Adipose tissue (tissue), 3 donors: ENCODE data around the gene GIT2. TPM values are rescaled to one million over a fixed set of nuclear protein-coding genes. Genes with fewer than 3 reads are reported as not detected.
"Not testable (repeated sequence)": the region's sequence is repeated elsewhere in the genome, so short reads cannot be mapped to it uniquely, and the experiment has no call there.

Experiments used
- H3K27ac ChIP-seq: one replicate; pipeline ENCODE4 v1.5.1; 2013; ENCODE audit warnings: low read depth, low read length
- WGBS, 3 donors: extraction: QIAGEN DNeasy Blood & Tissue Kit; methylation state at CpG; one replicate each; pipeline ENCODE4 v1.1.7; 2013; 5-methylcytosine and 5-hydroxymethylcytosine counted together
- polyA plus RNA-seq, 3 donors: library from polyadenylated mRNA; stranded (reverse); fragments of 200-250 nt; gene quantifications; one replicate each; pipeline ENCODE4 v1.2.3, GENCODE V29; 2013
- donor health status: healthy with polysubstance abuse.
- donor health status: Bipolar disorder and iron deficiency.
- donor health status: healthy.

Gene GIT2
- polyA plus RNA-seq, 3 donors, result 13.9 to 15.4 (median 14.0) TPM

DNA sequence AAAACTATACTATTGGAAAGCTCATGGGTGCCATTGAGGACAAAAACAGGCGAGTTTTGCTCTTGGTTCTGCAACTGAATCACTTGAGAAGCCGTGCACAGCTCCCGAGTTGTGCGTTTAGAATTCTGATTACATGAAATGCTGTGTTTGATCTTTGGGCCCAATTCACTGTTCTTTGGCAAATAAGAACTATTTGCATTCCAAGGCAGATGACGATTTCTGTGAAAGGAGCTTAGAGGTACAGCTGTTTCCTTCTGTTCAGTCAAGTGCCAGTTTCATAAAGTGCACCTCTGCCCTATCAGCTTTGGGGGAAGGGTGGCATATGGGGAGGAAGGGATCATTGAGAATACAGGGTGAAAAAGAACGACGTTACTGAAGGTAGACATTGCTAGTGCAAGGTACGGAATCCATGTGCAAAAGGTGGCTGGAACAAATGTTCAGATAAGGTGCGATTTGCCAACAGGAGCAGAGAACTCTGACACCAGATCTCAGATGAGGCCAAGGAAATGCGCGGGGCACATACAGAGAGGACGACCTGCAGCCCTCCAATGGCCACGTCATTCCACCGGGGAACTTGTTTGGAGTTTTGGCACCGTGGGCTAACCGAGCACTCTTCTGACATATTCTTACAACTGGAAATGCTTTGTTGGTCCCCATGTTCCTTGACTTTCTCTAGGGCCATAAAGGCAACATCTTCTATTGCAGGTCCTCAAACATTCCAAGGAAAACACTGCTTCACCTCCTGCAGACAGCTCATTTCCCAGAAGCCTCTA, 66.0 kb downstream of the GIT2 start:
- WGBS, 3 donors, result 40 to 89% (median 78%) methylated on average over 16 of the region's 16 CpGs
- H3K27ac ChIP-seq, result no peak overlapping the region

DNA sequence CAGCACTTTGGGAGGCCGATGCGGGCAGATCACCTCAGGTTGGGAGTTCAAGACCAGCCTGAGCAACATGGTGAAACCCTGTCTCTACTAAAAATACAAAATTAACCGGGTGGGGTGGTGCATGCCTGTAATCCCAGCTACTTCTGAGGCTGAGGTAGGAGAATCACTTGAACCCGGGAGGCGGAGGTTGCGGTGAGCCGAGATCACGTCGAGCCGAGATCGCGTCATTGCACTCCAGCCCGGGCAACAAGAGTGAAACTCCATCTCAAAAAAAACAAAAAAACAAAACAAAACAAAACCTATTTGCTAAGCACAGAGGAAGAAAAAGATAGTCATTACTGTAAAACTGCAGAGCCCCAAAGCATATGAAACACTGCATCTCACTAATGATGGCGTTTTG, 66.8 kb downstream of the GIT2 start:
- not testable (repeated sequence) for H3K27ac ChIP-seq
- WGBS, 3 donors, result 63 to 96% (median 95%) methylated on average over 14 of the region's 14 CpGs

DNA sequence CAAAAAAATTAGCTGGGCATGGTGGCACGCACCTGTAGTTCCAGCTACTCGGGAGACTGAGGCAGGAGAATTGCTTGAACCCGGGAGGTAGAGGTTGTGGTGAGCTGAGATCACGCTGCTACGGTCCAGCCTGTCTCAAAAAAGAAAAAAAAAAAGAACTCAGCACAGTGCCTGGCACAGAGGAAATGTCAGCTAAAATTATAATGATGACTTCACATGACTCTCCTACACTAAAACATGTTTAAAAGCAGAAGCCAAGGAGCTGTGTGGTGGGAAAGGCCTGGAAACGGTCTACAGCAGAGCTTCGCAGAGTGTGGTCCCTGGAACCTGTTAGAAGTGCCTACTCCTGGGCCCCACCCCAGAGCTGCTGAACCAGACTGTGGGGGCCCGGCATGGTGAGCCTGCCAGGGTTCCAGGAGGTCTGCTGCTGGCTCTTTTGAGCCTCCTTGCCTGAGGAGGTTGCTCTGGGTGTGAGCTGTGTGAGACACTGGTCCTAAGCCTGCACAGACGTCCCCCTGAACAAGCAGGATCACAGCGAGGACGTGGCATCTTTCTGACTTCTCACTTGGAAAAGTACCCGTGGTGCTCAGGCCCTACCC, 68.0 kb downstream of the GIT2 start:
- WGBS, 3 donors, result 87 to 93% (median 92%) methylated on average over 12 of the region's 12 CpGs
- no peak overlapping the region for H3K27ac ChIP-seq

DNA sequence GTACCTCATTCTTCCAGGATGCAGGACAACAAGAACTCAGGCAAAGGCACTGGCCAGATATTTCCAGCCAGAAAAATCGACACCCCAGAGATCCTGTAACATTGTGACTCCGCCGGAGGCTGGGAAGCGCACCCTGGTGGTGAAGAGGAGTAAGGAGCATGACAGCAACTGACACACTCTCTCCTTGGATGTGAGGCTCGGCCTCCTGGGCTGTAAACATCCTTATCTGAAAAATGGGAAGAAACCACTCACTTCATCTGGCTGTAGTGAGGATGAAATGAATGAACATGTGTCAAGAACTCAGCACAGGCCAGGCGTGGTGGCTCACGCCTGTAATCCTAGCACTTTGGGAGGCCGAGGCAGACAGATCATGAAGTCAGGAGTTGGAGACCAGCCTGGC, 68.5 kb downstream of the GIT2 start:
- WGBS, 3 donors, result 71 to 79% (median 75%) methylated on average over 8 of the region's 8 CpGs

DNA sequence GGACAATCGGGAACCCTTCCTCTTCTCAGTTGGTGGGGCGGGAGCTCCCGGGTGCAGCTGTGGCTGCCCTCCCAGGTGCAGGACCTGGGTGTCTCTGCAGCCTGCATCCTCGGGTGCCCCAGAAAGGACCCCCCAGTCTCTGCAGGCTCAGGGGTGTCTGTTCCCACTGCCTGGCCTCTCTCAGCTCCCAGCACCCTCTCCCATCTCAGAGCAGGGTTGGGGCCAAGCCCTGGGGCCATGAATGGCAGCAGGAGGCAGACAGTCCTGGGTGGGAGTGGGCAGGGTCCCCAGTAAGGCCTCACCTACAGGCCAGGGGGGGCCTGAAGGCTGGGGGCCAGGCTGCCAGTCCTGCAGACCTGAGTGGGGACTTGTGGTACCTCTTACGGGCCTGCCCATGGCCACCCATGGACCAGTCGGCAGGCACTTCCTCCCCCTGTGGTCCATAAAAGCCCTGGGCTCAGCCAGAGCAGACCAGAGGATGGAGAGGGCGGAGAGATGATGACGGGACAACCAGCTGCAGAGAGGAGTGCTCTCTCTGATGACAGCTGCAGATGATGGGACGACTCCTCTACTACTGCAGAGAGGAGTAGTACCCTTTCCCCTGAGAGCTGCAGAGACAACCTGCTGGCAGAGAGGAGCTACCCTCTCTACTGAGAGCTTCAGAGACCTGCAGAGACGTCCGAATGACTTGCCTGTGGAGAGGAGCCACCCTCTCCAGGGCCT, 69.5 kb downstream of the GIT2 start:
- H3K27ac ChIP-seq, result no peak overlapping the region
- 87 to 93% (median 93%) methylated on average over 10 to 11 of the region's 11 CpGs for WGBS, 3 donors

More for the DNA sequence above, 68.5 kb downstream of the GIT2 start:
- H3K27ac ChIP-seq, result no peak overlapping the region

DNA sequence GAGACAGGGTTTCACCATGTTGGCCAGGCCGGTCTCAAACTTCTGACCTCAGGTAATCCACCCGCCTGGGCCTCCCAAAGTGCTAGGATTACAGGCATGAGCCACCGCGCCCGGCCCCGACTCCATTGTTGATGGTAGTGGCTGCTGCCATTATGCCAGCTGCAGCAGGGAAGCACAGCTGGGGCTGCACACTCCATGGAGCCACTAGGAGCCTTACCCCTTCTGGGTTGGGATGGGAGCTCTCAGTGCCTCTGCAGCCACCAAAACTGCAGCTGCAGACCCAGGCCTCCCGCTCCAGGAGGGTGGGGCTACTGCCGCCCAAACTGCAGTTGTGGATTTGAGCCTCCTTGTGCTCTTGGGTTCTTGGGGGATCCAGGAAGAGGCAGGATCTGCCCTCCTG, 70.2 kb downstream of the GIT2 start:
- H3K27ac ChIP-seq, result no peak overlapping the region
- WGBS, 3 donors, result 93 to 97% (median 94%) methylated on average over 8 of the region's 8 CpGs

DNA sequence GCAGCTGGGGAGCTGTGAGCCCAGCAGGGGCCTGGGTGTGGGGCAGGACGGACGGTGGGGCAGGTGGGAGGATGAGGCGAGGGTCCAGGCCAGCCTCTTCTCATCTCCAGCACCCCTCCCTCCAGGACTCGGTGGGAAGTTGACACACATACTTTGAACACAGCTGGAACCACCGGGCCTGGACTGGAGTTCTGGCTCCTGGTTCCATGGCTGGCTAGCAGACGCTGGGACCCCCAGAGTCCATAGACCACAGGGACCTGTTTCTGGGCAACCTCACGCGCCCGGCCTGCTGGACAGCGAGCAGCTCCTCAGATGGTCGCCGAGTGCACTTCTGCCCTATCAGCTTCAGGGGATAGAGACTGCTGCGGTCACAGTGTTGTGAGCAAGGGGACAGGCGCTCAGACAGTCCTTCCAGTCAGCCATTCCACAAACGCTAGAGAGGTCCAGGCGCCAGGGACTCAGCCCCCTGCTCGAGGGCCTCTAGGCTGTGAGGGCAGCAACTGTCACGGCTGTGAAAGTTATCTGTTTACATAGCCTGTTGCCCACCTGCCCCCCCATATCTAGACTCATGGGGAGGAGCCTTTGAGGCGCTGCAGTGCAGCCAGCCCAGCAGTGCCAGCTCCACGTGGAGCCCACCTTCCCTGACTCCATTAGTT, 70.9 kb downstream of the GIT2 start:
- WGBS, 3 donors, result 56 to 77% (median 75%) methylated on average over 20 of the region's 20 CpGs
- no peak overlapping the region for H3K27ac ChIP-seq

DNA sequence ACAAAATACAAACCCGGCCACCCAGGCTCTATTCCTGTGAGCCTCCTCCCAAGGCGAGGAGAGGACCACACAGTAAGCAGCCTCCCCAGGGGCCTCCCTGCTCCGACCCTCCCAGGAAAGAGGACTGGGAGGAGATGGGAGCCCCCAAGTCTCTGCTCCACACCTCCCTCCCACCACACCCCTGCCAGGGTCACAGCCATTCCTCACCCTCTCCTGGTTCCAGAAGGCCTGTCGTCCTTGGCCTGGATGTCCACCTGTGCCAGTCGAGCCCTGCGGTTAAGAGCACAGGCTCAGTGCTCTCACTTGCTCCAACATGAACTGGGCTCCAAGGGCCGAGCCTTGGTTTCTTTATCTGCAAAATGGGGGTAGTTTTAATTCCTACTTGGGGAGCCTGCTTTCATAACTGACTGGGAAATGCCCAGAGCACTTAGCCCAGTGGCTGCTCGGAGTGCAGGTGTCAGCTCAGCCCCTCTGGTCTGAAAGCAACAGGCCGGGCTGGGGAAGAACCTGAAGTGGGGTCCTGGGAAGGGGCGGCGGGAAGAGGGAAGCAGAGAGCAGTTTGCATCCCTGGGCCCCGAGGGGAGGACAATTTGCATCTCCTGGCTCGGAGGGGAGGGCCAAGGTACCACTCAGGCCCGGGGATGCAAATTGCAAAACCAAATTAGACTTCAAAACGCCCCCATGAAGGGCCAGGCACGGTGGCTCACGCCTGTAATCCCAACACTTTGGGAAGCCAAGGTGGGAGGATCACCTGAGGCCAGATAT, 72.5 kb downstream of the GIT2 start:
- no peak overlapping the region for H3K27ac ChIP-seq
- 77 to 82% (median 78%) methylated on average over 17 of the region's 17 CpGs for whole genome bisulfite sequencing, 3 donors

DNA sequence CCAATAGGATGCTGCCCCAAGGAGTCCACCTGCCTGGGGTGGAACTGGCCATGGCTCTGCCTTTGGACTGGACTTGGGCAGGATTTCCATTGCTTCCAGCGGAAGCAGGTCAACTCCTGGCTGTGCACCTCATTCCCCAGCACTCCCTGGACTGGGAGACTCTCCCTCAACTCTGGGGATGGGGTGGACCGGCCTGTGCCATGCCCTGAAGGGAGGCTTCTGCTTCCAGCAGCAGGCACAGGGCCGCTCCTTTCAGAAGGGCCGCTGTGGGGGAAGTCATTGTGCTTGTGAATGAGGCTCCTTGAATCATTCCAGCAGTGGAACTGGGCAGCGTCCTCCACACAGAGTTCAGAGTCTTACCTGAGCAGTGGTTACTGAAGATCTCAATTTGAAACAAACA, 73.1 kb downstream of the GIT2 start:
- 89 to 93% (median 89%) methylated on average over 5 of the region's 5 CpGs for WGBS, 3 donors
- H3K27ac ChIP-seq, result no peak overlapping the region

DNA sequence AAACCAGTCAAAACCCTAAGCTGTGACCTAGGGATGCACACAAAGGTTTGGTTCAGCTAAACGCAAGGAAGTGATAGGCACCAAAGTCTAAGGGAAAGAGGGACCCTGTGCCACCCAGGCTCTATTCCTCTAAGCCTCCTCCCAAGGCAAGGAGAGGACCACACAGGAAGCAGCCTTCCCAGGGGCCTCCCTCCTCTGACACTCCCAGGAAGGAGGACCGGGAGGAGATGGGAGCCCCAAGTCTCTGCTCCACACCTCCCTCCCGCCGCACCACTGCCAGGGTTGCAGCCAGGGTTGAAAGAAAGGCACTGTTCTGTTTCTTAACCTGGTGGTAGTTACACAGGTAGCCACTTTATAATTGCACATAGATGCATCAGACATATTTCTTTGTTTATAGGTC, 74.2 kb downstream of the GIT2 start:
- WGBS, 3 donors, result 74 to 82% (median 77%) methylated on average over 4 of the region's 4 CpGs
- H3K27ac ChIP-seq, result no peak overlapping the region

DNA sequence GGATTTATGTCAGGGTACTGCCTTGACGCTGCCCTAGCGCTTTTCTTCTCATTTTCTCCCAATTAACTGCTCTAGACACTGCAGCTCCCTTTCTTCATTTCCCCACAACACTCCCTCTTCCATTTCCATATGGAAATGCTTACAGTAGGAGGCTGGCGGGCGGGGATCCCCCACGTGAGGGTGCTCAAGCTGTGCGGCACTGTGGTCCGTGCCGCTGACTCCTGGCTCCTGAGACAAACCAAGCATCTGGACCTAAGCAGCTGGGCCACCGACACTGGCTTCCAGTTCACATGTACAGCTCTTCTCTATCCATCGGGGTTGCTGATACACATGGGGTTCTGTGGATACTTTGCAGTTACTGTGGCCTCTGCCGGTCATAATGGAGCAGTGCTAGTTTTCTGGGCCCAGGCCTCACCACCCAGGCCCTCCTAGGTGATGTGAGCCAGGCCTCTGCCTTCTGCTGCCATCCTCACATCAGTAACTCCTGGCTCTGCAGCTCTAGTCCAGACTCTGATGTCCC, 75.8 kb downstream of the GIT2 start:
- 91 to 93% (median 93%) methylated on average over 11 of the region's 11 CpGs for WGBS, 3 donors
- no peak overlapping the region for H3K27ac ChIP-seq

DNA sequence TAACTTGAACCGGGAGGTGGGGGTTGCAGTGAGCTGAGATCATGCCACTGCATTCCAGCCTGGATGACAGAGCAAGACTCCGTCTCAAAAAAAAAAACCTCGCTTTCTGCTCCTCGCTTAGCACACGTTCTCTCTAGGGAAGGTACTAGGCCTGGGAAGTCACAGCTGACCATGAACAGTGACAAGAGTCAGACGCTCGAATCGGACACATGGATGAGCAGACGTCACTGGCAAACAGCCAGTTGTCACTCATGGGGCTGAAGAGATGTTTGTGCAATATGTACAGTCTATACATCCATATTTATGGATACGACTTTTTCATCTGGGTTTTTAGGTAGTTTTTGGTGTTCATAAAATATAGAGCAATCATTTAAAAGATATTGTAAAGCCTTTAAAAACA, 76.7 kb downstream of the GIT2 start:
- 72 to 83% (median 76%) methylated on average over 10 of the region's 10 CpGs for WGBS, 3 donors
- H3K27ac ChIP-seq, result no peak overlapping the region

DNA sequence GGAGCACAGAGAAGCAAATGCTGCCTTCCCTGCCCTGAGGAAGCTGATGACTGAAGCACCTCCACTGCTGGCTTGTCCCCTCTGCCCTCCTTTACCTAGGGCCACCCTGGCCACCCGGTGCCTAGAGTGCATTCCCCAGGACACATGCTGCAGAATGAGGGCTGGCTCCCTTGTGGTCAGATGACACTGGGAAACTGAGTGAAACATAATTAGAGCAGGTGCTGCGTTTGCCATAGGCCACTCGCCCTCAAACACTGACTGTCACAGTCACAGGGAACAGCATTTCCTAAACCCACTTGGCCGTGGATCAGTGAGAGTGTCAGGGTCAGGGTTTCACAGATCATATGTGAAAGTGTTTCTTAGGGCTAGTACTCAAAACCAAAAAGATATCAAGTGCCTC, 80.1 kb downstream of the GIT2 start:
- no peak overlapping the region for H3K27ac ChIP-seq
- WGBS, 3 donors, result 75 to 91% (median 90%) methylated on average over 4 of the region's 4 CpGs

DNA sequence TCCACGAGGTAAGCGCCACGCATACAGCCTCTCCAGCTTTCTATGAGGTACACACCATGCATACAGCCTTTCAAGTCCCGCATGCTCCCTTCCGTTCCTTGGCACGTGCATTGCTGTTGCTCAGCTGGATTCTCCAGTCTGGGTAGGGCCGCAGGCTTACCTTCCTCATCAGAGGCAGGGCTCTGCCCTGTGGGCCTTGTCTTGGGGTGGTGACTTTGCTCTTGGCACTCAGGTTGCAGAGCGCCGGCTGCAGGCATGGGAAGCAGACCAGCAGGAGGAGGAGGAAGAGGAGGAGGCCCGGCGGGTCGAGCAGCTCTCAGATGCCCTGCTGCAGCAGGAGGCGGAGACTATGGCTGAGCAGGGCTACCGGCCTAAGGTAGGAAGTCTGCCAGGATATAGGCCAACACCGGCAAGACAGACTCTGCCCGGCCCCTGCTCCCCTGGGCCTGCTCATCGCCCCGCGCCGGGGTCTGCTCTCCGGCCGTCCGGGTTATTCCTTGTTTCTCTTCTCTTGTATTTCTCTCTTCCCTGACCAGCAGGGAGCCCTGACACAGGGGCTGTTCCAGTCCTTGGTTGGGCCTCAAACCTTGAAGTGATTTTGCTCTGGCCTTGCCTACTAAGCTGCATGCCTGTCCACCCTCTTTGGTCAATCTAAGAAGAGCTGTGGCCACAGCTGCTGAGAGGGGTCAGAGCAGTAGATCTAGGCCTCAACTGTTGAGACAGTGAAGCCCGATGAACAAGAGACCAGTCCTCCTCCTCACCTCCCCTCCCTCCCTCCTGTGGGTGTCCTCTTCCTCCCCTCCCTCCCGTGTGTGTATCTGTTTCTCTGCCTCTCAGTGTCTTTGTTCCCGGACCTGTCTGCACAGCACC, 80.8 kb downstream of the GIT2 start:
- WGBS, 3 donors, result 54 to 88% (median 86%) methylated on average over 24 to 26 of the region's 26 CpGs
- no peak overlapping the region for H3K27ac ChIP-seq

DNA sequence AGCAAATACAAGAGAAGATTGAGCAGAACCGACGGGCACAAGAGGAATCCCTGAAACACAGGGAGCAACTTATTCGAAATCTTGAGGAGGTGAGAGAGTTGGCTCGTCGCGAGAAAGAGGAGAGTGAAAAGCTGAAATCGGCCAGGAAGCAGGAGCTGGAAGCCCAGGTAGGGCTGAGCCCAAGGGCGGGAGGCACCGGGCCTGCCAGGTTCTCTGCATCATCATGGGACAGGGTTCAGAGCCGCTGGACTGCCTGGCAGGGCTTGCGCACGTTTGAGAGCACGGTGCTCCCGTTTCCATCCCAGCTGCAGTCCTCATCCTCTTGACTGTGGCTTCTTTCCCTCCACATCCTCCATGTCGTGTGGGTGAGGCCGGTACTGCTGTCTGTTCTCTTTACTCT, 81.7 kb downstream of the GIT2 start:
- 84 to 96% (median 90%) methylated on average over 16 of the region's 16 CpGs for WGBS, 3 donors
- H3K27ac ChIP-seq, result no peak overlapping the region

DNA sequence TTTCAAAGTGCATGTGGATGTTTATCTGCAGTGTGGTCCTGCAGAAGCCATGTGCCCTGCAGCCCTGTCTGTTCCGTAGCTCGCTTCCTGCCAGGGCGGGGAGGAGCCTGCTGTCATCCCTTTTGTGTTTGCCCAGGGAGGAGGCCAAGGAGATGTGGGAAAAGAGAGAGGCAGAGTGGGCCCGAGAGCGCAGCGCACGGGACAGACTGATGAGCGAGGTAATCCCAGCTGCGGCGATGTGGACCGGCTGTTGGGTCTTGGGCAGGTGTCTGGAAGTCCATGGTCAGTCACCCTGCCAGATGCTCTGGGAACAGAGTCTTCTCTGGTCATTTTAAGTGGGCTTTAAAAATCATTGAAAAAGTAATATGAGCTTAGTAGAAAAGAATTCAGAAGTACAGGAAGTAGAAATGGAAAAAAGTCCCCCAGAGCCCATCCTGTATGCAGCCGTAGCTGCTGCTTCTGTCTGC, 83.3 kb downstream of the GIT2 start:
- H3K27ac ChIP-seq, result no peak overlapping the region
- WGBS, 3 donors, result 87 to 91% (median 89%) methylated on average over 12 of the region's 12 CpGs

DNA sequence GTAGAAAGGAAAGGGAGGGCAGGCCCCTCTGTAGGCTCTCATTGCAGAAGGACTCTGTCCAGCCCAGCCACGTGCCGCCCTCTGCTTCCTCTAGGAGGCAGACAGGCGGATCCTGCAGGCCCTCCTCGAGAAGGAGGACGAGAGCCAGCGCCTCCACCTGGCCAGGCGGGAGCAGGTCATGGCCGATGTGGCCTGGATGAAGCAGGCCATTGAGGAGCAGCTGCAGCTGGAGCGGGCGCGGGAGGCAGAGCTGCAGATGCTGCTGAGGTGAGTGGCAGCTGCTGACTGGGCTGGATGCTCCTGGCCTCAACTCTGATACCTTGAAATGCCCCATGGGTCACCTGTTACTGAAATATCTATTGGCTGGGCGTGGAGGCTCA, 85.2 kb downstream of the GIT2 start:
- no peak overlapping the region for H3K27ac ChIP-seq
- whole genome bisulfite sequencing, 3 donors, result 74 to 81% (median 74%) methylated on average over 12 of the region's 12 CpGs
